Suprapubic skin (tissue), 4 donors: Measurements from ENCODE around the gene PLEKHG4B. TPM values are rescaled to one million over a fixed set of nuclear protein-coding genes. Genes with fewer than 3 reads are reported as not detected.

Source experiments
- DNase-seq, 2 donors: peaks; one replicate each; pipeline ENCODE4 v3.0.0-alpha.2; 2019; ENCODE audit warnings: low spot score in 2 of 2
- H3K27ac ChIP-seq: fragments of 200-600 bp; sonication (generic); one replicate; pipeline ENCODE4 v1.5.1; 2019
- H3K27me3 ChIP-seq: fragments of 200-600 bp; sonication (generic); one replicate; pipeline ENCODE4 v1.5.1; 2019
- H3K36me3 ChIP-seq: fragments of 200-600 bp; sonication (generic); one replicate; pipeline ENCODE4 v1.5.1; 2019
- H3K4me1 ChIP-seq: fragments of 200-600 bp; sonication (generic); one replicate; pipeline ENCODE4 v1.5.1; 2019
- H3K4me3 ChIP-seq: fragments of 200-600 bp; sonication (generic); one replicate; pipeline ENCODE4 v1.5.1; 2019; ENCODE audit warnings: mild to moderate bottlenecking
- H3K9me3 ChIP-seq: fragments of 200-600 bp; sonication (generic); one replicate; pipeline ENCODE4 v1.5.1; 2019
- EP300 ChIP-seq: sonication (generic); formaldehyde crosslinking; IDR thresholded peaks from one replicate; pipeline ENCODE4 v1.6.1; 2017; ENCODE audit warnings: antibody characterized with exemption
- POLR2A ChIP-seq, 2 donors: fragments of 450-650 bp; IDR thresholded peaks; one replicate each; pipeline ENCODE4 v1.6.1; 2017; ENCODE audit warnings: antibody characterized with exemption in 2 of 2, mild to moderate bottlenecking in 2 of 2, moderate library complexity in 2 of 2
- POLR2AphosphoS5 ChIP-seq, 3 donors: sonication (generic); formaldehyde crosslinking; IDR thresholded peaks; one replicate each; pipeline ENCODE4 v1.6.1; 2017; ENCODE audit warnings: antibody characterized with exemption in 3 of 3
- WGBS: methylation state at CpG from one replicate; pipeline ENCODE4 v1.1.5; 2018; 5-methylcytosine and 5-hydroxymethylcytosine counted together
- total RNA-seq, 4 donors: library from RNA; depleted of rRNA; stranded (reverse); fragments of >200 nt; gene quantifications; one replicate each; pipeline ENCODE4 v1.1.0, GENCODE V29; 2016
- TF ChIP-seq, protein P1 (sequence below), 2 donors: fragments of 200-600 bp in 1 of 2; fragments of 450-650 bp in 1 of 2; sonication (generic) in 1 of 2; IDR thresholded peaks; one replicate each; pipeline ENCODE4 v1.5.1; 2016 to 2019; ENCODE audit warnings: antibody characterized with exemption in 2 of 2, mild to moderate bottlenecking in 1 of 2, moderate library complexity in 1 of 2

The PLEKHG4B gene
- total RNA-seq, 4 donors from 2014 or later = 0.45 to 2.4 (median 1.2) TPM

DNA sequence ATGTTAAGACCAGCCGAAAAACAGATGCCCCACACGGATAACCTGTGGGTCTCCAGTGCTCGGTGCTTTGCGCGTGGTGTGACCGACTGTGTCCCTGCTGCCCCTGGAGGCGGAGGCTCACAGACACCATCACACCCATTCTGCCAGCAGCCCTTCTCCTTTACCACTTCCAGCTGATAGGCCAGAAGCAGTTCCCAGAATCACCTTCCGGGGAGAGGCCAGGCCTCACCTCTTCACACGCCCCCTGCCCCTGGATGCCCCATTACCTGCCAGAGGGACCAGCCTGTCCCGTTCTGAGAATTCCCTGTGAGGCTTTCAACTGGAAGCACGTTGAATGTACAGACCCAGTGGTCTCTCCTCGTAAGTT, 77.7 kb downstream of the PLEKHG4B start:
- TF ChIP-seq POLR2A (IDR thresholded peaks at IDR 0.05) (no peak), POLR2AphosphoS5 (IDR thresholded peaks at IDR 0.05) (no peak), EP300 (no peak)
- TF ChIP-seq, protein P1, sequence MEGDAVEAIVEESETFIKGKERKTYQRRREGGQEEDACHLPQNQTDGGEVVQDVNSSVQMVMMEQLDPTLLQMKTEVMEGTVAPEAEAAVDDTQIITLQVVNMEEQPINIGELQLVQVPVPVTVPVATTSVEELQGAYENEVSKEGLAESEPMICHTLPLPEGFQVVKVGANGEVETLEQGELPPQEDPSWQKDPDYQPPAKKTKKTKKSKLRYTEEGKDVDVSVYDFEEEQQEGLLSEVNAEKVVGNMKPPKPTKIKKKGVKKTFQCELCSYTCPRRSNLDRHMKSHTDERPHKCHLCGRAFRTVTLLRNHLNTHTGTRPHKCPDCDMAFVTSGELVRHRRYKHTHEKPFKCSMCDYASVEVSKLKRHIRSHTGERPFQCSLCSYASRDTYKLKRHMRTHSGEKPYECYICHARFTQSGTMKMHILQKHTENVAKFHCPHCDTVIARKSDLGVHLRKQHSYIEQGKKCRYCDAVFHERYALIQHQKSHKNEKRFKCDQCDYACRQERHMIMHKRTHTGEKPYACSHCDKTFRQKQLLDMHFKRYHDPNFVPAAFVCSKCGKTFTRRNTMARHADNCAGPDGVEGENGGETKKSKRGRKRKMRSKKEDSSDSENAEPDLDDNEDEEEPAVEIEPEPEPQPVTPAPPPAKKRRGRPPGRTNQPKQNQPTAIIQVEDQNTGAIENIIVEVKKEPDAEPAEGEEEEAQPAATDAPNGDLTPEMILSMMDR (IDR thresholded peaks at IDR 0.05) = no peak
- WGBS = 78% methylated on average over 8 of the region's 12 CpGs
- Histone ChIP-seq H3K9me3 (no peaks in the 10 kb centered on the region), H3K27ac (no peak overlapping the region), H3K4me1 (no peaks in the 10 kb centered on the region), H3K4me3 (no peak overlapping the region), H3K27me3 (peaks cover 16% of the 10 kb centered on the region), H3K36me3 (no peaks in the 10 kb centered on the region)
- DNase-seq = no peak

DNA sequence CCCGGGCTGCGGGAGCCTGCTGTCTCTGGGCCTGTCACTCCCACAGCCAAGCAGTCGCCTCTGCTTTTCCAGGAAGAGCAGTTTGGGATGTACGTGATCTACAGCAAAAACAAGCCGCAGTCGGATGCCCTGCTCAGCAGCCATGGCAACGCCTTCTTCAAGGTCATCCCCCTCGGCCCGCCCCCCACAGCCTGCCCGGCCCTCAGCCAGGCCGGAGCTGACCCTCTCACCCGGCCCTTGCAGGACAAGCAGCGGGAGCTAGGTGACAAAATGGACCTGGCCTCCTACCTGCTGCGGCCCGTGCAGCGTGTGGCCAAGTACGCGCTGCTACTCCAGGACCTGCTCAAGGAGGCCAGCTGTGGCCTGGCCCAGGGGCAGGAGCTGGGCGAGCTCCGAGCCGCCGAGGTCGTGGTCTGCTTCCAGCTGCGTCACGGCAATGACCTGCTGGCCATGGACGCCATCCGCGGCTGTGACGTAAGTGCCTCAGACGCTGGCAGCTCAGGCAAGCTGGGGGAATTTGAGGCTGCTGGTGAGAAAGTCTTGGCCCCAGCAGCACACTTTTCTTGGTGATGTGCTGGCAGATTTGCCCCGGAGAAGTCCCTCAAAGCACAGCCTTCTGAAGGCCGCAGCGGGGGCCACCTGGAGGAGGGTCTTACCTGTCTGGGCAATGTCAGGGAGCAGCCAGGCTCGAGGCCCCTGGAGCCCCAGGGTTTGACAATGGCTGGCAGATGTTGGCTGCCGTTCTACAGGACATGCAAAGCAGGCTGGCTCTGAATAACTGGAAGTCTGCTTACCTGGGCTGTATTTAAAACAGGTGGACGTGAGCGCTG, 79.2 kb downstream of the PLEKHG4B start:
- H3K27me3 ChIP-seq = peaks cover 19% of the 10 kb centered on the region
- peak; percentile 49 to 73 for DNase-seq
- no peak overlapping the region for H3K4me3 ChIP-seq
- H3K36me3 ChIP-seq = no peaks in the 10 kb centered on the region
- 83% methylated on average over 30 of the region's 37 CpGs for WGBS
- no peaks in the 10 kb centered on the region for H3K9me3 ChIP-seq
- H3K27ac ChIP-seq = no peak overlapping the region
- TF ChIP-seq POLR2A (IDR thresholded peaks at IDR 0.05) = no peak
- TF ChIP-seq EP300 = no peak
- TF ChIP-seq, protein P1 (IDR thresholded peaks at IDR 0.05) = no peak
- TF ChIP-seq POLR2AphosphoS5 (IDR thresholded peaks at IDR 0.05) = no peak
- no peaks in the 10 kb centered on the region for H3K4me1 ChIP-seq

DNA sequence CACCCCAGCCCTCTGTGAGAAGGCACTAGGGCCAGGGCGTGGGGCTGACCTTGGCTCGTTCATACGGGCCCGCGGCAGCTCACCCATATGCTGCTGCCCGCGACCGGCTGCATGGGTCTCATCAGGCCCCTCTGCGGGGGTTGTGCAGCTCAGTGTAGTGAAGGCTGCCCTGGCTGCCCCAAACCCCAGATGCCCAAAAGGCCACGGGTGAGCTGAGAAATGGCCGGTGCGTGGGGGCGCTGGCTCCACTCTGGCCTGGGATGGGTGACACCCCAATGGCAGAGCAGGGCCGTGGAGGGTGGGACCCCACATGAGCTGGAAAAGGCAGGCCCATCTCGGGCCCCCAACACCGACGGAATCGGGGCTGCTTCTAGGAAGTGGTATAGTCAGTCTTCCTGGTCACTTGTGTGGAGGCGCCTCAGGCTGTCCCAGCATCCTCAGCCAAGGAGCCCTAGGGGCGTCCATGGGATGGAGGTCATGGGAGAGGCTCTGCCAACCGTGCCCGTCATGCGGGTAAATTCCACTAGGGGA, 79.9 kb downstream of the PLEKHG4B start:
- Histone ChIP-seq H3K4me3 (no peak overlapping the region), H3K4me1 (no peaks in the 10 kb centered on the region), H3K36me3 (no peaks in the 10 kb centered on the region), H3K27ac (no peak overlapping the region), H3K27me3 (peaks cover 19% of the 10 kb centered on the region), H3K9me3 (no peaks in the 10 kb centered on the region)
- 80% methylated on average over 1 of the region's 23 CpGs for WGBS
- peak in 1 of 2 donors; percentile 83 for DNase-seq
- TF ChIP-seq, protein P1 (IDR thresholded peaks at IDR 0.05) = no peak
- TF ChIP-seq POLR2AphosphoS5 (IDR thresholded peaks at IDR 0.05) (no peak), EP300 (no peak), POLR2A (IDR thresholded peaks at IDR 0.05) (no peak)

DNA sequence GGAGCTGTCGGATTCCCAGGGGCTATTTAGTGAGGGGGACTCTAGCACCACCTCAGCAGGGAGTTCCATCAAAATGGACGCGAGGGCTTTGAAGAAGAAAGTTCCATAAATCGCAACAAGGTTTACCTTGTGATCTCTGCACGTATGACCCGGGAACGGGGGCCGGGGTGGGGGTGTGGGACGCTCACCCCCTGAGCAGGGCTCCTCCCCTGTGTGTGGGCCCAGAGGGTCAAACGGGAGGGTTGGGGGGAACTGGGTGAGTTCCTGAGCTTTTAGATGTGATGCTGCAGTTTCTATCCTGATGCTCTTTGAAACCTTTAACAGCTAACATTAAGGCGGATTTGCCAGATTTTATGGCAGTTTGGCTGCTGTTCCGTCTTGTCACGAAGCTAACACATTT, 80.5 kb downstream of the PLEKHG4B start:
- DNase-seq = peak in 1 of 2 donors; percentile 38
- H3K27ac ChIP-seq = no peak overlapping the region
- H3K4me3 ChIP-seq = no peak overlapping the region
- H3K36me3 ChIP-seq = no peaks in the 10 kb centered on the region
- peaks cover 19% of the 10 kb centered on the region for H3K27me3 ChIP-seq
- H3K9me3 ChIP-seq = no peaks in the 10 kb centered on the region
- WGBS = 89% methylated on average over 12 of the region's 13 CpGs
- TF ChIP-seq POLR2AphosphoS5 (IDR thresholded peaks at IDR 0.05) (no peak), POLR2A (IDR thresholded peaks at IDR 0.05) (no peak), EP300 (no peak)
- TF ChIP-seq, protein P1 (IDR thresholded peaks at IDR 0.05) = no peak
- no peaks in the 10 kb centered on the region for H3K4me1 ChIP-seq

DNA sequence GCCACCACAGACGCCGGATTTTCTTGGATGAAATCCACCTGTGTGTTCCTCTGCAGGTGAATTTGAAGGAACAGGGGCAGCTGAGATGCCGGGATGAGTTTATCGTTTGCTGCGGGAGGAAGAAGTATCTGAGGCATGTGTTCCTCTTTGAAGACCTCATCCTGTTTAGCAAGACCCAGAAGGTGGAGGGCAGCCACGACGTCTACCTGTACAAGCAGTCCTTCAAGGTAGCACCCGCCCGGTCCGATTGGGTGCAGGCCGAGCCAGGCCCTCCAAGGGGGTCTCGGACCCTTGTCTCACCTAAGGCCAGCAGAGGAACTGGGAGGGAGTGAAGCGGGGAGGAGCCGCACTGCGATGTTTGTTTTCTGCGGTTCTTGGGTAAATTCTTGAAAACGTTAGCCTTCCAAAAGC, 80.9 kb downstream of the PLEKHG4B start:
- Histone ChIP-seq H3K4me3 (no peak overlapping the region), H3K27me3 (peaks cover 19% of the 10 kb centered on the region), H3K27ac (no peak overlapping the region), H3K4me1 (no peaks in the 10 kb centered on the region), H3K9me3 (no peaks in the 10 kb centered on the region), H3K36me3 (no peaks in the 10 kb centered on the region)
- DNase-seq = peak; percentile 50 to 52
- no peak for TF ChIP-seq POLR2AphosphoS5 (IDR thresholded peaks at IDR 0.05)
- TF ChIP-seq POLR2A (IDR thresholded peaks at IDR 0.05) = no peak
- TF ChIP-seq, protein P1 (IDR thresholded peaks at IDR 0.05) = no peak
- TF ChIP-seq EP300 = no peak
- whole genome bisulfite sequencing = 84% methylated on average over 17 of the region's 17 CpGs
